Fibroblast of skin of left biceps (primary cell): ENCODE measurements around the gene PHACTR3.

Experiments used
- DNase-seq, 2 experiments: peaks; one replicate each; pipeline ENCODE4 v3.0.0-alpha.2; 2013; ENCODE audit warnings: low read depth in 2 of 2

The PHACTR3 gene

DNA sequence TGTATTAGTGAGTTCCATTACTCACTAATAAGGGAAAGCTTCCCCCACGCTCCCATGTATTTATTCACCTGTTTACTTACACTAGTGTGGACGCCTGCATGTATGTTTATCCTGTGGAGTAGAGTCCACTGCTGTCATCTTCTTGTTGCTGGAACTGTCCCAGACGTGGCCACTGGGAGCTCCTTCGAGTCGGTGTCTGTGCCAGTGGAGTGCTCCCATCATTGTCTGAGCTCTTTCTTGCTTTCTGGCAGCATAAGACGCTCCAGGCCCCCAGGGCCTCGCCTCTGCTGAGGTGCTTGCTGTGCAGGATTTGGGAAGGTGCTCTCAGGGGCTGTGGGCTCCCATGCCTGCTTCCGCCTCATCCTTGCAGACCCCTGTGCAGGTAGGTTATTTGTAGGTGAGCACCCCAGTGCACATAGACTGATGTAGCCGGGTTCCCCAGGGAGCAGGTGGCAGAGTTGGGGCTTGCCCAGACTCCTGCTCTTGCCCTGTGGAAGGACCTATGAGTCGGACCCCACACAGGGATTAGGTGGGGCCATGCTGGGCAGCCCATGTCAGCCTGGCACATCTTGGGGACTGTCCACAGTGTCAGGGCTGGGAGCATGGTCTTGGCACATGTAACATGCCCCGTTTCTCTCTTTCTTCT, 16.6 kb downstream of the PHACTR3 start:
- no peak for DNase-seq

DNA sequence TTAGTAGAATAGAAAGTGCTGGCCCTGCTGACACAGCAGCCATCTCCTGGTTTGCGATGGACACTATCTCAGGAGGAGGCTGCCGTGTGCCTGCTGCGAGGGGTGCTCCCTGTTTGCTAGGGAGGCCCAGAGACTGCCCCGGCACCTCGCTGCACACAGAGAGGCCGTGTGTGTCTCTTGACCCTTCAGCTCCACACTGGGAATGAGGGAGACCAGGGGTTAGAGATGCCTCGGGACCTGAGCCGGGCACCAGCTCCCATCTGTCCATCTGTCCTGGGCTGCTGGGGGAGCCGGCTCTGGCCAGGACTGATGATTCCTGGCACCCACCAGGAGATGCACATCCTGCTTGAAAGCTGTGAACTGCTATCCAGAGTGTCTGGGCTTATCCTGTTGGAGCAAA, 18.2 kb downstream of the PHACTR3 start:
- DNase-seq: no peak

DNA sequence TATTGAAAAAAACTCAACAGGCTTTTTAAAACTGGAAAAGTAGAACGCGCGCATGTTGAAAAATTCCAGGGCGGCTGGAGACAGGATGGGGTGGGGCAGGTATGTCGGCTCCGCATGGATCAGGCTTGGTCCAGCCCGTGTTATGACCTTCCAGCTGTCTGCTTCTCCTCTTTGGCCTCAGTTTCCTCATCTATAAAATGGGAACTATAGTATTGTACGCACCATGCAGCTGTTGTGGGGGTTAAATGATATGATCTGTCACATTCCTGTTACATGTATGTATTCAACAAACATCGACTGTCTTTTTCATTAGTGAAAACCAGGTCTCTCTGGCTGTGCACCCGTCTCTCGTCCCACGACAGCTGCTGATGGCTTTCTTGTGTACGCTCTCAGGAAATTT, 18.8 kb downstream of the PHACTR3 start:
- DNase-seq: no peak

DNA sequence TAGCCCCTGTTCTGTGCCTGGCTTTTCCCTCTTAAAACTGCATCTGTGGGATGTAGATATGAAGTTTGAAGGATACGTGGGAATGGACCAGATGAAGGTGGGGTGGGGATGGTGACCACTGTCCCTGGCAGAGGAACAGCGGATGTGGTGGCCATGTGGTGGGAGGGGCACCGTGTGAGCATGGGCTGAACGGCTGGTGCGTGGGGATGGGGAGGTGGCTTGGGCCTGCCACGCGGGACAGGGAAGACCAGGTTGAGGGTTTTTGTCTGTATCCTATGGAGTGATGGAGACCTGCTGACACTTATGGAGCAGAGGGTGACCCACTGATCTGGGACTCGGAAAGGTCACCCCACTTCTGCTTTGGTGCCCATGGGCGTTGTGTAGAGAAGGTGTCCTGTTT, 19.2 kb downstream of the PHACTR3 start:
- no peak for DNase-seq

DNA sequence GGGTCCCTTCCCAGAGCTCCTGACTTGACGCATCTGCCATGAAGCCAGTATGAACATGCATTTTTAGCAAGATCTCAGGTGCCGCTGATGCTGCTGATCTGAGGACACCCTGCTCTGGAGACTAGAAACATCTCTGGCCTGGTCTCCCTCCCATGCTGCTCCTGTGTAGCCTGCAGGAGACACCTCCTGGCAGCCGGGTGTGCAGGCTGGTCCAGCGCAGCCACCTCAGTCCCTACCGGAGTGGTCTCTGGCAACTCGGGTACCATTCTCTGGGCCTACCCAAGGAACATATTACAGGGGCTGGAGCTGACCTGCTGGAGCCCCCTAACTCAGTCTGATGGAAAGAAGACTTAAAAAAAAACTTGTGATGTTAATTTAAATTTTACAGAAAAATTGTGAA, 20.1 kb downstream of the PHACTR3 start:
- no peak for DNase-seq

DNA sequence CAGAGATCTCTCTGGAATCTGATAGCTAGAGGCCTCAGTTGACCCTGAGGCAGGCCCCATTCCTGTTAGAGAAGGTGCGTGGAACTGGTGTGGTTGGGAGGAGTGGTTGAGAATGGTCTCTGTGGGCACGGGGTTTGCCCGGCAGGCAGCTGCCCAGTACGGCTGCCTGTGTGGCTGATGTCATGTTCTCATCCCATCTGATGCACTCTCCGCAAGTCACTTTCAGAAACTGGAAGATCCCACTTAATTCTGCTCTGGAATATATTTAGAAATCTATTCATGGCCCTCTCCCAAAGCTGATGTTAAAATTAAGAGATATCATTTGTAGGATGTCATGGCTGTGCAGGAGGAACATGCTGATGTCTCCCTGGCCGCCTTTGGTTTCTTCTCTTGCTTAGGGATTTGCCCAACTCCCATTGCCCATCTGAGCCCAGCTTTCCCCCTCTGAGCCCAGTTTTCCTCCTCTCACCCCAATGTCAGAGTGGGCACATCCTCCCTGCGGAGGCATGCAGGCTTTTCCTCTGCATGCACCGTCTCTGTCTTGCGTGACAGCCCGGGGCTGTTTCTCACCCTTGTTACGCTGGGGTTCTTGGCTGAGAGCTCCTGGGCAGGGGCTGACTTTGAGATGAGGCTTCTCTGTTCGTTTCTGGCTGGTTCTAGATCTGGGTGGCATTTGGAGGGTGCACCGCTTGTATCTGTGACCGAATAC, 21.0 kb downstream of the PHACTR3 start:
- no peak for DNase-seq

DNA sequence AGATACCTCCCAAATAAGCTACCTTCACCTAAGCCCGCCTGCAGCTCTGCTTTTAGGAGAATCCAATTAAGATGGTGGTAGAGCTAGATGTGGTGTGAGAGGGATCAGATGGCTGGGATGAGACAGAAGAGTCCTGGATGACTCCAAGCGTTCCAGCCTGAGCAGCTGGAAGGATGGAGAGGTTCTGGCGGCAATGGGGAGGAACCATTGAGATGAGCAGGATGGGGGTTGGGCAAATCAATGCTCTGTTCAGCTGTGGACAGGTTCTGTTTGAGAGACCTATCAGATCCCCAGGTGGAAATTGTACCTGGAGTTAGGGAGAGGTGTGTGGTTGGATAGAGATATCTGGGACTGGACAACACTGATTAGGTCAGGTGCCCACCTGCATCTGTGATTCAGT, 23.0 kb downstream of the PHACTR3 start:
- no peak for DNase-seq

DNA sequence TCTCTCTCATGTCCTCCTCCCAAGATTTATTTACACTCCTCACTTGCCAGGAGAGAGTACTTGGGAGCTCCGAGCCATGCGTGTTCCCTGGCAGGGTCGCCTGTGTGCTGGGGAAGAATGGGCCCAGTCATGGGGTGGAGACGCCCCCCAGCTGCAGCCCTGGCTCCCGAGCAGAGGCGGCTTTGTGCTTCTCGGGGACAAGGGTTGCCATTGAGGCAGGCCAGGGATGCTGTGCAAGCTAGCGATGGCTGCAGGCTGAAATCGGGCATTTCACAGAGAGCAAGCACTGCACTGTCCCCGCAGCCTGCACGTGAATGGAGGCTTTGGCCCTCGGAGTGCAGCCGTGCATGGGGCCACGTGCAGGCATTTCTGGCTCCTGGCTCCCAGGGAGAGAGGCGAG, 23.8 kb downstream of the PHACTR3 start:
- DNase-seq: no peak

DNA sequence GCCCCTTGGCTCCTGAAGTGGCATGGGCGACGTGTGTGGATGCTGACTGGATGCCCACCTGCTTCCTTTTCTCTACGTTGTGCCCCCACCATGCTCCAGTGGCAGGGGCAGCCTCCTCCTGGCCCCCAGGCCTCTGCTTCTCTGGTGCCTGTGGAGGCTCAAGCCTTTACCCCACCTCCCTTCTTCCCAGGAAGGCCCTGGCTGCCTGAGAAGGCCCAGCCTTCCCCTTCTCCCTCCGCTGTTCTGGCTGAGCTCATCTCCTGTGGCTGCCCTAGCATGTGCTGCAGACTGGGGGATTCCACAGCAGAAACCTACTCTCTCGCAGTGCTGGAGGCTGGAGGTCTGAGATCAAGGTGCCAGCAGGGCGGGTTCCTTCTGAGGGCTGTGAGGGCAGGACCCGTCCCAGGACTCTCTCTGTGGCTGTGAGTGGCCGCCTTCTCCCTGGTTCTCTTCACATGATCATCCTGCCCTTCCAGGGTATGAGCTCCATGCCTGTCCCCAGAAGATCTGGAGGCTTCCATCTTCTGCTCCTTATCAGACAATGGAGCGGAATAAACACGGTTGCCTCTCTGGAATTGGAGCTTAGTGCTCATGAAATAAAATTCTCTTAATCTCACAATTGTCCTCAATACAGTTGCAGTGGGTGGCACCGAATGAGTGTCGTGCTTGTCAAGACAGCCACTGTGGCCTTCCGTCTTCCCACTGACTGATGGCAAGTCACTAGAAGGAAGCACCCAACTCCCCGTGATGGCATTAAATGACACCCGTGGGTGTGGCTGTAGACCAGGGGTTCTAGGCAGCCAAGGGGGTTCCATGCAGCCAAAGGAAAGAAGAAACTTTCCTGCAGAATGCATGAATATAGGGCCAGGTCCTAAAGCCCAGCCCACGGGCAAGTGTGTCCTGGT, 25.1 kb downstream of the PHACTR3 start:
- no peak for DNase-seq

DNA sequence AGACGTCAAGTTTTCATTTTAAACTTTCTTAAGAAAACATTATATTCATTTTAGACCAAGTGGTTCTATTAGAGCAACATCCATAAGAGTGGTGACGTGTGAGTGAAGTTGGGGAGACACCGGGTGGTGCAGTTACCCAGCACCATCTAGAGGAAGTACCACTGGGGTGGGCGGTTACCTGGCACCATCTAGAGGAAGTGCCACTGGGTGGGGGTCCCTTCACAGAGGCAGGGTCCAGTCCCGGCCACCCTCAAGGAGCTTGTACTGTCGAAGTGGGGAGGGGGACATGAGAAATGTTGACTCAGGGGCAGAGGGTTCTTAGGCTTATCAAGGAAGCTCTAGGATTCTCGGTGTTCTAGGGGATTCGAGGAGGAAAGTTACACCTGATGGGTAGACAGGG, 26.2 kb downstream of the PHACTR3 start:
- no peak for DNase-seq

DNA sequence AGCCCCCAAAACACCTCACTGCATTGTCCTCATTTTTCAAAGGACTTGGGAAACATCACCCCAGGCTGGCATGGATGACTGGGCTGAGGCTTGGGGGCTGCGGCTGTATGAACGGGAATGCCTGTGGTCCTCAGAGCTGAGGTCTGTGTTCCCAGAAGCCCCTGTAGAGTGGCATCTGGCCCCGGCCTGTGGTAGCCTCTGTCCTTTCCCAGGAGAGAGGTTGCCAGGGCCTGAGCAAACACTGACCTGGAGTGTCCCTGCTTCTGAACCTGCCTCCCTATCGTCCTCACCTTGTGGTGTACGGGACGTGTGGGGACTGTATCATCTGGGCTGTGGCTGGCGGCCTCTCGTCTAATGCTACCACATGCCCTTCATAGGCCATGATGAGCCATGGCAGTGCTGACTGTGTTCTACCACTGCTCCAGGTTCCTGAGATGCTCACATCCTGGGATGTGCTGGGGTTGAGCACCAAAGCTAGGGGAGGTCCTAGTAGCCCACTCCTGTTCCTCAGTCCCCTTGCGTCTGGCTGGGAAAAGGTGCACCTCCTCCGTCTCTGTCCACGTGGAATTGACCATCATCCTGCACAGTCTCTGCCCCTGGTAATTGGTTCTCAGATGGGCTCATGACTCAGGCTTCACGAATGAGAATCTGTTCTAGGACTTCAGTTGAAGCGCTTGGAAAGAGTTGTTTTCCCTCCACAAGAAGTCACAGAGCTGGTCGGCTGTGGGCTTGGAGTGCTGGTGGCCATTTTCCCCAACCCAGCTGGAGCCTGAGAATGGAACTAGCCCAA, 27.6 kb downstream of the PHACTR3 start:
- no peak for DNase-seq

DNA sequence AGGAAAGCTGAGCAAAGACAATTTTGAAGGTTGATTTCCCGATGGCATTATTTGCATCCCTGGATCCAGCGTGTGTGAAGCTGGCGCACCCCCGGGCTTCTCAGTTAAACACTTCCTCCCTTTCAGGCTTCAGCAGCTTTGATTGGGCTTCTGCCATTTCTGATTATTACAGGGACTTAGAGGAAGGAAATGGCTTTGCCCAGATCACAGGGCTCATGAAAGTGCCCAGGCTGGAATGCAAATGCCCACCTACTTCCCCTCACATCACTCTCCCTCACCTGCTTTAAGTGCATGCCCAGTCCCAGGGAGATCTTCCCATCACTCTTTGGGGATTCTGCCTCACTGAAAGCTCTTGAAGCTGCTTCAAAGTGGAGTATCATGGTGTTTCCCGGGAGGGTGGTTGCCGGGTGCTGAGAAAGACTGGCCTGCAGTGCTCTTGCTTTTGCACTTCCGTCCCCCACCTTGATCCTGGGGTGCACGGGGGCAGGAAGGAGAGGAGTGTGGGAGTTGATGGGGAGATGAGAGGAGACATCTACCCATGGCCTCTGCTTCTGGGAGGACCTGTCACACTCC, 28.3 kb downstream of the PHACTR3 start:
- no peak for DNase-seq

DNA sequence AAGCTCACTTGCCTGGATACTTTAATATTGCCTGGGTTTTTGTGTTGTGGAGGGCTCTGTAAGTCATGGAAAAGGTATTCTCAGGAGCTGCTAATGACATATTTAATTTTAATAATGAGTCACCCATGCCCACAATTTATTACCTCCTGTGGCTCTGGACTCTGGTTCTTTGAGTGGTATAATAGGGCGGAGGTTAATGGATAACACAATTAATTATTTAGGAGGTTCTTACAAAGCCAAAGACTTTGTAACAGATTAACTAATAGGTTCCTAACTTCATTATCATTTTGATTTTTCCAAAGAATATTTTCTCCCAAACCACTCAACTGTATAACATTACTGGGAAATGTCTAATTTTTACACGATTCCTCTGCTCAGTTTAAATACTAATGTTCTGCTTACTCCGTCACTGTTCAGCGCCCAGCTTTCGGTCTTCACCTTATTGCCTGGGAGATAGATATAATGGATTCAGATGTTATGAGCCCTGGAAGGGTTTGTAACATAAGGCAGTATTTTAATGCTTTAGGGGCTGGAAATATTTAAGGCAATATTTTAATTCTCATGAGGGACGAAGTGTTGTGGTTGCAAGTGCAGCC, 29.4 kb downstream of the PHACTR3 start:
- no peak for DNase-seq

DNA sequence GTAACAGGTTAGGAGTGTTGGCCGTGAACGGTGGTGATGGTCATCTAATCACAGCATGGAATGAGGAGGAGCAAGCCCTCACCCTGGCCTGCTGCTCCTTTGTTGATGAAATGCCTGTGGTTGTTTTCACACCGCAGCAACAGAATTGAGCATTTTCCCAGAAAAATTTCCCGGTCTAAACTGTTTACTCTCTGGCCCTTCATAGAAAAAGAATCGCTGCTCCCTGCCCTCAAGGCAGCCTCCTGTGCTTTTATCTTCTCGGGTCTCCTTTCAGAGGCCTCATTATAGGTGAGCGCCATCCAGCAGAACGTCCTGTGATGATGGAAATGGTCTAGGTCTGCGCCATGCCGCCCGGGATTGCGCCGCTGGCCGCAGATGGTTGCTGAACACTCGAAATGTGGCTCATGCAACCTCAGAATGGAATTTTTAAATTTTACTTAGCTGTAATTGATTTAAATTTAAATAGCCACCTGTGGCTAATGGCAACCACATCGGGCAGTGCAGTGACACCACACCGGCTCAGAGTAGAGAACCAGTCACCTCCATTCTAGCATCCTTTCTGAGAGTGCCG, 30.2 kb downstream of the PHACTR3 start:
- DNase-seq: no peak

DNA sequence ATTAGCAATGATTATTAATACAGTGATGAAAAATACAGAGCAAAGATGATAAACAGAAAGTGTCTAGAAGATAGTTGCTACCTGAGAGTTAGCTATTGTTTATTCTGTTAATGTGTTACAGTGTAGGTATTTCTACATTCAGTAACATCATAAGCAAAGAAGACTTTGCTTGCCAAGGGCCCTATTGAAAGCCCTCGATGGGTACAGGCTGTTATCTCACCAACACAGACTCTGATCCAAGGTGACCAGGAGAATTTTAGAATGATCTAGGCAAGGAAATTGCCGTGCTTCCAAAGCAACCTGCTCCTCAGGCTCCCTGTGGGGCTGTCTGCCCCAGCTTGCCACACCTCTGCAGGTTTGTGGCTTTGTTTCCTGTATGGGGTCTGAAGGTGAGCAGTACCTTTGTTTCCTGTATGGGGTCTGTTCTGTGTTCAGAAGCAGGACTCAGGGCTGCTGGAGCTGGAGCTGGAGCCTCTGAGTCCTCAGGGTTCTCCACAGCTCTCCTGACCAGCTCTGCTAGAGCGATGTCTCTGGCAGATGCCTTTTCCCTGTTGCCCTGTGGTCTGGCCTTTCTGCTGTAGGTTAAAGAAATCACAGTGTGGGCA, 32.5 kb downstream of the PHACTR3 start:
- DNase-seq: no peak

DNA sequence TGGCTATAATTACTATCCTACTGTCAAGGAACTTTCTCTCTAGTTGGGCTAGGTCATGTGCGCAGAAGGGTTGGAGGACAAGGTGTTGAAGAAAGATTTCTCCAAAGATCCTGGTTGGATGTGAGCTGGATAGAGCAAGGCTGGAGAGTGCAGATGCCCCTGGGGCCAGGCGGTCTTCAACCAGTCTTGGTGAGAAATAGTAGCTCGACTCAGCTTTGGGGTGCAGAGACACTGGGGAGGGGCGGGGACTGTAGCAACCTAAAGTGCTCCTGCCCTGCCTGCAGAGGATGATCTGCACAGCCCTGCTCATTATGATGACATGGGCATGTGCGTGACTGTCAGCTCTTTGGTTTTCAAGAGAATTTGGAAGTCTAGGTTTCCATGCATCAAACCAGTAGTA, 35.9 kb downstream of the PHACTR3 start:
- no peak for DNase-seq

DNA sequence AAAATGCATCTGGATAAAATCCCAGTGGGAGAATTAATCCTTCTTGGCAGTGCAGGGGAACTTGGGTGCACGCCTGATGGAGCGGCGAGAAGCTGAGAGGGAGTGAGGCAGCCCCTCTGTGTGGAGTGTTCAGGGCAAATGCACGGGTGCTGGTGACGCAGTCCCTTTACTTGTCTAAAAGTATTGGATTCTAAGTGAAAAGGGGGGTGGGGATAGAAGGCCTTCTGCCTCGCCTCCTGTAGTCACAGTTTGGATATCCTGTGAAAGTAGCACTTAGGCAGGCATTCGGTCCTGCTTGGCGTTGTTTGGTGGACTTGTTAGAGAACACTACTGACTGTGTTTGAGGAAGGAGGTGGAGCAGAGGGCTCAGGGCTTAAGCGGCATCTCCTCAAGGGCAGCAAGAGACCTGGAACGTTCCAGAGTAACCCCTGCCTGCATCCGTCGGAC, 39.3 kb downstream of the PHACTR3 start:
- DNase-seq: no peak

DNA sequence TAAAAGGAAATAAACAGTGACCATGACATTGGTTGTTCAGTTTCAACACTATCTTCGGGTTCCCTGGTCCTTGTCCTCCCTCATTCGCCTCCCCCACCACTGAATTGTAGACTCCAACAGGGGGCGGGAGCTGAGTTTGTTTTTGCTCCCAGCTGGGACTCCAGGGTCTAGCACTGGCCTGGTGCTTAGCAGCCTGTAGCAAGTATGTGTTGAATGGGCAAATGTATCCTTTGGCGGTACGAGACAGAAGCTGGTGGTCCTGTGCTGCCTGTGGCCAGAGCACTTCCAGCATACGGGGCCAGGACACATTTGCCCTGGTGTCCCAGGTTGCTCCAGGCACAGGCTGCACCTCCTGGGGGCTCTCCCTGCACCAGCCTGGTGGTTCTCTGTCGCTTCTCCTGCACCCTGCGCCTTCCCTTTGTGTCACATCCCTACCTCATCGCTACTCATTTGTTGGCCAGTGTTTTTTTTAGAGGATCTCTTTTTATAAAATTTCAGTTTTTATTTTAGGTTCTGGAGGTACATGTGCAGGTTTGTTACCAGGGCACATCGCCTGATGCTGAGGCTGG, 40.1 kb downstream of the PHACTR3 start:
- DNase-seq: no peak

DNA sequence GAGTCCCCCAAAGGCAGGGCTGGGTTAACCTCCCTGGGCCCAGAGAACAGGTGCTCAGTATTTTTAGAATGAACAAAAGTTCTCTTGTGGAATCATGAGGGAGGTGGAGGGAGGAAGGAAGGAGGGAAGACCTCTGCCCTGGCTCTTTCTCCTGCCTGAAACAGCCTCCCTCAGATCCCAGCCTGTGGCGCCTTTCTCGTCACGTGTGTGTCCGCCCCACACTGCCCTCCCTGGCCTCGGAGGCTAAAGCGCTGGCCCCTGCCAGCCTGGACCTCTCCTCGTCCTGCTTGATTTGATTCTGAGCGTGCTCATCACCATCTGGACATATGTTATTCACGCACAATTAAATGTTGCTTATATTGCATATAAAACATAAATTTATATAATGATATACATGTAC, 40.9 kb downstream of the PHACTR3 start:
- DNase-seq: no peak

DNA sequence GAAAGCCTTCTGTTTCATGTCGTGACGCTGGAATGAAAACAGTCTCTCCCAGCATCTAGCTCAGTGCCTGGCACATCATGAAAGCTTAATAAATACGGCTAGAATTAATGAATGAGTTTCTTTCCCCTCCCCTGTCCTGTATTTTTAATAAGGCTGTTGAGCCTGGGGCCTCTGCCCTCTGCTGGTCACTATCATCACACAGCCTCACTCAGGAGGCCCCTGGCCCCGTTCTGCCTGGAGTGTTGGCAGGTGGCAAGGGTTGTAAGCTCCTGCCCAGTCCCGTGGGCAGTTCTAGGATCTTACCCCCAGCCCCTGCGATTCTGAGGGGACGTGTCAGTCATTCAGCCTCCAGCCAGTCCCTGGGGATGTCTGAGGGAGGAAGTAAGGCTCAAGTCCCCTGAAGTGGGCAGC, 41.4 kb downstream of the PHACTR3 start:
- DNase-seq: no peak
